Tibial artery (tissue), 4 donors: ENCODE measurements around the gene CARM1.

Experiments used
- DNase-seq, 2 donors: peaks; one replicate each; pipeline ENCODE4 v3.0.0-alpha.2; 2019
- H3K27ac ChIP-seq, 2 donors: fragments of 200-600 bp; sonication (generic) in 1 of 2; 1 replicate in 1 of 2; 2 replicates in 1 of 2; pipeline ENCODE4 v1.5.1; 2018 to 2019; ENCODE audit warnings: mild to moderate bottlenecking in 1 of 2
- H3K27me3 ChIP-seq, 2 donors: fragments of 200-600 bp; sonication (generic) in 1 of 2; one replicate each; pipeline versions ENCODE4 v1.5.1 to v1.6.0; 2016 to 2019
- H3K36me3 ChIP-seq, 3 donors: fragments of 200-600 bp; sonication (generic) in 2 of 3; one replicate each; pipeline ENCODE4 v1.5.1; 2016 to 2019; ENCODE audit warnings: mild to moderate bottlenecking in 2 of 3
- H3K4me1 ChIP-seq, 4 donors: fragments of 200-600 bp; sonication (generic) in 2 of 4; 1 replicate in 3 of 4; 2 replicates in 1 of 4; pipeline ENCODE4 v1.5.1; 2016 to 2019
- H3K4me3 ChIP-seq, 2 donors: fragments of 200-600 bp; sonication (generic) in 1 of 2; 1 replicate in 1 of 2; 2 replicates in 1 of 2; pipeline ENCODE4 v1.5.1; 2018 to 2019; ENCODE audit warnings: mild to moderate bottlenecking in 2 of 2
- H3K9me3 ChIP-seq, 3 donors: fragments of 200-600 bp; sonication (generic) in 1 of 3; one replicate each; pipeline ENCODE4 v1.5.1; 2016 to 2019
- CTCF ChIP-seq, 2 experiments: fragments of 200-600 bp in 1 of 2; fragments of 450-650 bp in 1 of 2; IDR thresholded peaks; one replicate each; pipeline ENCODE4 v1.5.1; 2017 to 2019; ENCODE audit warnings: antibody characterized with exemption in 2 of 2, mild to moderate bottlenecking in 1 of 2, moderate library complexity in 1 of 2
- intact Hi-C: fragments of 100-400 bp; cut with DNase I; formaldehyde crosslinking; loops from one replicate; pipeline ENCODE4 v1.15.0; 2023; ENCODE audit warnings: low total_unique reads

CARM1 gene

GRCh38 chr19:10965398-10965797, 94.0 kb downstream of the CARM1 start:
- no peak for TF ChIP-seq CTCF (IDR thresholded peaks at IDR 0.05)
- Histone ChIP-seq H3K36me3 (no peaks in the 10 kb centered on the region), H3K4me3 (no peak overlapping the region), H3K9me3 (no peaks in the 10 kb centered on the region), H3K27ac (no peak overlapping the region), H3K4me1 (peaks cover 0 to 24% (median 14%) of the 10 kb centered on the region in 4 donors), H3K27me3 (no peaks in the 10 kb centered on the region)
- no peak for DNase-seq
- intact Hi-C loops: no loop called here

- DNase-seq: no peak
- no peak for TF ChIP-seq CTCF (IDR thresholded peaks at IDR 0.05)
- intact Hi-C loops: no loop called here
- Histone ChIP-seq H3K27me3 (no peaks in the 10 kb centered on the region), H3K36me3 (no peaks in the 10 kb centered on the region), H3K4me1 (peaks cover 0 to 24% (median 14%) of the 10 kb centered on the region in 4 donors), H3K27ac (no peak overlapping the region), H3K9me3 (no peaks in the 10 kb centered on the region), H3K4me3 (no peak overlapping the region)
Observed at GRCh38 chr19:10966809-10967208, 95.5 kb downstream of the CARM1 start.

GRCh38 chr19:10968527-10969135, 97.3 kb downstream of the CARM1 start:
- H3K27me3 ChIP-seq: no peaks in the 10 kb centered on the region
- intact Hi-C loops: no loop called here
- no peak overlapping the region for H3K4me3 ChIP-seq
- TF ChIP-seq CTCF (IDR thresholded peaks at IDR 0.05): no peak
- H3K36me3 ChIP-seq: no peaks in the 10 kb centered on the region
- no peak for DNase-seq
- no peak overlapping the region for H3K27ac ChIP-seq
- H3K9me3 ChIP-seq: no peaks in the 10 kb centered on the region
- peaks cover 0 to 12% (median 2%) of the 10 kb centered on the region in 4 donors for H3K4me1 ChIP-seq

- no peaks in the 10 kb centered on the region for H3K36me3 ChIP-seq
- TF ChIP-seq CTCF (IDR thresholded peaks at IDR 0.05): no peak
- DNase-seq: no peak
- no peaks in the 10 kb centered on the region for H3K27me3 ChIP-seq
- no peak overlapping the region for H3K4me3 ChIP-seq
- intact Hi-C loops: no loop called here
- H3K27ac ChIP-seq: no peak overlapping the region
- H3K9me3 ChIP-seq: no peaks in the 10 kb centered on the region
- H3K4me1 ChIP-seq: peaks cover 0 to 17% (median 13%) of the 10 kb centered on the region in 4 donors
Observed at GRCh38 chr19:10971107-10971726, 99.9 kb downstream of the CARM1 start.
